CD4-positive, alpha-beta memory T cell (primary cell): ENCODE measurements around the gene ARHGEF11. TPM values are rescaled to one million over a fixed set of nuclear protein-coding genes. Genes with fewer than 3 reads are reported as not detected.
A peak's percentile ranks its signal among the peaks of the same experiment; 100 is the strongest.

Experiments
- CTCF ChIA-PET: fragments of 350-600 bp; sonication (Branson Sonifier 250); formaldehyde crosslinking; loops from one replicate; lab custom pipeline; 2021; ENCODE audit warnings: inconsistent platforms; ENCODE audit not compliant: partially characterized antibody; lab: Charles Lee
- POLR2A ChIA-PET: fragments of 350-600 bp; sonication (Branson Sonifier 250); formaldehyde crosslinking; loops from one replicate; lab custom pipeline; 2021; ENCODE audit not compliant: partially characterized antibody; lab: Charles Lee
- DNase-seq, 5 donors: peaks; one replicate each; pipeline versions ENCODE4 v3.0.0 to v3.0.0-alpha.2; 2020 to 2022; ENCODE audit warnings: mixed read lengths in 1 of 5
- H3K27ac ChIP-seq: one replicate; pipeline ENCODE4 v1.7.0; 2013; ENCODE audit warnings: low read depth, low read length
- H3K27me3 ChIP-seq: 2 replicates; pipeline ENCODE4 v1.7.0; 2013; ENCODE audit warnings: mild to moderate bottlenecking, low read length, moderate library complexity; ENCODE audit not compliant: insufficient read depth
- H3K36me3 ChIP-seq: 2 replicates; pipeline ENCODE4 v1.7.0; 2013; ENCODE audit warnings: mild to moderate bottlenecking, low read length, moderate library complexity; ENCODE audit not compliant: insufficient read depth
- H3K4me1 ChIP-seq: 2 replicates; pipeline ENCODE4 v1.7.0; 2013; ENCODE audit warnings: mild to moderate bottlenecking, low read length, moderate library complexity; ENCODE audit not compliant: insufficient read depth
- H3K4me3 ChIP-seq, 2 donors: one replicate each; pipeline ENCODE4 v1.7.0; 2013; ENCODE audit warnings: low read length in 2 of 2, mild to moderate bottlenecking in 1 of 2
- H3K9me3 ChIP-seq, 2 donors: one replicate each; pipeline ENCODE4 v1.7.0; 2013; ENCODE audit warnings: low read length in 2 of 2, control low read depth in 1 of 2; ENCODE audit not compliant: control insufficient read depth in 1 of 2
- H3K27ac Mint-ChIP-seq, 7 donors: one replicate each; pipeline ENCODE4 v1.8.0; 2020 to 2021; ENCODE audit warnings: mixed read lengths in 7 of 7, mild to moderate bottlenecking in 6 of 7, inconsistent platforms in 3 of 7, moderate library complexity in 3 of 7
- H3K27me3 Mint-ChIP-seq, 2 donors: one replicate each; pipeline ENCODE4 v1.8.0; 2020 to 2021; ENCODE audit warnings: mixed read lengths in 2 of 2
- H3K36me3 Mint-ChIP-seq, 2 donors: one replicate each; pipeline ENCODE4 v1.8.0; 2020 to 2021; ENCODE audit warnings: mixed read lengths in 2 of 2, inconsistent platforms in 1 of 2, mild to moderate bottlenecking in 1 of 2
- H3K4me1 Mint-ChIP-seq, 4 donors: one replicate each; pipeline ENCODE4 v1.8.0; 2020 to 2021; ENCODE audit warnings: mixed read lengths in 4 of 4, mild to moderate bottlenecking in 1 of 4
- H3K4me3 Mint-ChIP-seq, 8 donors: one replicate each; pipeline ENCODE4 v1.8.0; 2020 to 2021; ENCODE audit warnings: mixed read lengths in 8 of 8, mild to moderate bottlenecking in 7 of 8, moderate library complexity in 6 of 8, inconsistent platforms in 3 of 8
- H3K9me3 Mint-ChIP-seq, 8 donors: one replicate each; pipeline ENCODE4 v1.8.0; 2020 to 2021; ENCODE audit warnings: mixed read lengths in 8 of 8, mild to moderate bottlenecking in 5 of 8, inconsistent platforms in 3 of 8, moderate library complexity in 1 of 8
- intact Hi-C: fragments of 100-400 bp; cut with micrococcal nuclease; formaldehyde crosslinking; loops from one replicate; pipeline ENCODE4 v1.15.1; 2023
- polyA plus RNA-seq, 2 donors: library from polyadenylated mRNA; unstranded; fragments of 300-500 nt; fragmentation: Illumina TruSeq; gene quantifications; one replicate each; pipeline ENCODE4 v1.2.3, GENCODE V29; 2021
- total RNA-seq, 2 experiments: library from RNA; stranded (reverse); gene quantifications; one replicate each; pipeline ENCODE4 v1.2.3, GENCODE V29; 2021

The ARHGEF11 gene
- total and polyA plus RNA-seq, 4 experiments from 2014 or later: 7.9 to 24.1 (median 20.9) TPM

GRCh38 chr1:156920233-156921052 lies 125.1 kb downstream of the ARHGEF11 start, which contains the start of gene LRRC71:
Gene LRRC71 (plus strand): TSS chr1:156920632. CDS start chr1:156920804, 172 bp downstream.
- Mint-ChIP-seq H3K27me3 (peaks cover 54 to 55% of the 10 kb centered on the region in 2 donors), H3K9me3 (peaks cover 0 to 4% (median 0%) of the 10 kb centered on the region in 8 donors)
- intact Hi-C loops: no loop called here

GRCh38 chr1:156914440-156914856 lies 131.1 kb downstream of the ARHGEF11 start:
- CTCF ChIA-PET: interaction anchor here (0.9 kb wide), 1 partner anchor 14 kb away, joined by 4 read pairs; no protein-coding TSS in a partner anchor
- no peak overlapping the region for H3K27ac Mint-ChIP-seq
- Histone ChIP-seq H3K27ac (no peak overlapping the region), H3K27me3 (peaks cover 4% of the 10 kb centered on the region), H3K4me3 (no peak overlapping the region), H3K4me1 (no peaks in the 10 kb centered on the region), H3K9me3 (no peaks in the 10 kb centered on the region), H3K36me3 (no peaks in the 10 kb centered on the region)
- H3K4me1 Mint-ChIP-seq: no peaks in the 10 kb centered on the region
- H3K36me3 Mint-ChIP-seq: no peaks in the 10 kb centered on the region
- H3K4me3 Mint-ChIP-seq: no peak overlapping the region
- intact Hi-C loops: no loop called here
- DNase-seq: peak in 1 of 5 donors; percentile 10
- peaks cover 0 to 2% (median 0%) of the 10 kb centered on the region in 8 donors for H3K9me3 Mint-ChIP-seq
- peaks cover 17 to 33% of the 10 kb centered on the region in 2 donors for H3K27me3 Mint-ChIP-seq
- POLR2A ChIA-PET: no interaction called here

More at GRCh38 chr1:156920233-156921052, 125.1 kb downstream of the ARHGEF11 start, which contains the start of gene LRRC71:
- H3K4me1 Mint-ChIP-seq: peaks cover 7 to 15% (median 11%) of the 10 kb centered on the region in 4 donors
- no peak within 1 kb of the TSS for H3K27ac ChIP-seq
- ChIA-PET POLR2A (no interaction called here), CTCF (interaction anchor here (1.2 kb wide), 1 partner anchor 50 kb away, joined by 4 read pairs; no protein-coding TSS in a partner anchor)
- H3K36me3 ChIP-seq: no peaks in the 10 kb centered on the region
- H3K27me3 ChIP-seq: peaks cover 41% of the 10 kb centered on the region
- no peaks in the 10 kb centered on the region for H3K36me3 Mint-ChIP-seq
- peak within 1 kb of the TSS in 2 of 8 donors; percentile 37 to 40 for H3K4me3 Mint-ChIP-seq
- peak; percentile 39 to 49 (median 41) for DNase-seq
- no peaks in the 10 kb centered on the region for H3K9me3 ChIP-seq
- no peak within 1 kb of the TSS for H3K4me3 ChIP-seq
- H3K4me1 ChIP-seq: peaks cover 9% of the 10 kb centered on the region
- peak within 1 kb of the TSS in 2 of 7 donors; percentile 37 to 65 for H3K27ac Mint-ChIP-seq

- no peak overlapping the region for H3K4me3 ChIP-seq
- H3K4me1 Mint-ChIP-seq: no peaks in the 10 kb centered on the region
- no peak for DNase-seq
- H3K36me3 Mint-ChIP-seq: no peaks in the 10 kb centered on the region
- intact Hi-C loops: no loop called here
- no peak overlapping the region for H3K27ac ChIP-seq
- no peaks in the 10 kb centered on the region for H3K9me3 ChIP-seq
- peaks cover 0 to 2% (median 0%) of the 10 kb centered on the region in 8 donors for H3K9me3 Mint-ChIP-seq
- no peak overlapping the region for H3K4me3 Mint-ChIP-seq
- H3K36me3 ChIP-seq: no peaks in the 10 kb centered on the region
- no peak overlapping the region for H3K27ac Mint-ChIP-seq
- ChIA-PET POLR2A (no interaction called here), CTCF (interaction anchor here (0.9 to 4.7 kb wide), 3 partner anchors 14 to 59 kb away, joined by 3 to 38 read pairs (median 4); no protein-coding TSS in a partner anchor)
- H3K4me1 ChIP-seq: no peaks in the 10 kb centered on the region
- peaks cover 4% of the 10 kb centered on the region for H3K27me3 ChIP-seq
- peaks cover 17 to 30% of the 10 kb centered on the region in 2 donors for H3K27me3 Mint-ChIP-seq
Observed at GRCh38 chr1:156913809-156914387, 131.6 kb downstream of the ARHGEF11 start.

- Histone ChIP-seq H3K27me3 (peaks cover 4% of the 10 kb centered on the region), H3K4me3 (no peak overlapping the region)
Observed at GRCh38 chr1:156912861-156913808, 132.4 kb downstream of the ARHGEF11 start.

GRCh38 chr1:156912310-156912709 lies 133.2 kb downstream of the ARHGEF11 start:
- Histone ChIP-seq H3K27me3 (peaks cover 4% of the 10 kb centered on the region), H3K4me1 (no peaks in the 10 kb centered on the region), H3K9me3 (no peaks in the 10 kb centered on the region), H3K27ac (no peak overlapping the region), H3K4me3 (no peak overlapping the region), H3K36me3 (no peaks in the 10 kb centered on the region)
- H3K4me3 Mint-ChIP-seq: no peak overlapping the region
- H3K4me1 Mint-ChIP-seq: no peaks in the 10 kb centered on the region
- no peaks in the 10 kb centered on the region for H3K9me3 Mint-ChIP-seq
- intact Hi-C loops: no loop called here
- H3K36me3 Mint-ChIP-seq: no peaks in the 10 kb centered on the region
- DNase-seq: peak in 1 of 5 donors; percentile 16
- H3K27ac Mint-ChIP-seq: no peak overlapping the region
- ChIA-PET POLR2A (no interaction called here), CTCF (interaction anchor here (0.8 to 4.7 kb wide), 7 partner anchors 16 to 162 kb away, joined by 3 to 38 read pairs (median 6); no protein-coding TSS in a partner anchor)
- H3K27me3 Mint-ChIP-seq: peaks cover 9 to 24% of the 10 kb centered on the region in 2 donors

More at GRCh38 chr1:156912861-156913808, 132.4 kb downstream of the ARHGEF11 start:
- ChIA-PET CTCF (interaction anchor here (0.7 to 4.7 kb wide), 5 partner anchors 9 to 76 kb away, joined by 3 to 38 read pairs (median 6); no protein-coding TSS in a partner anchor), POLR2A (no interaction called here)
- Mint-ChIP-seq H3K9me3 (peaks cover 0 to 2% (median 0%) of the 10 kb centered on the region in 8 donors), H3K4me3 (no peak overlapping the region), H3K4me1 (no peaks in the 10 kb centered on the region), H3K36me3 (no peaks in the 10 kb centered on the region), H3K27me3 (peaks cover 12 to 27% of the 10 kb centered on the region in 2 donors), H3K27ac (no peak overlapping the region)
- no peaks in the 10 kb centered on the region for H3K36me3 ChIP-seq
- no peaks in the 10 kb centered on the region for H3K9me3 ChIP-seq
- no peaks in the 10 kb centered on the region for H3K4me1 ChIP-seq
- intact Hi-C loops: no loop called here
- no peak overlapping the region for H3K27ac ChIP-seq
- no peak for DNase-seq

- peaks cover 4% of the 10 kb centered on the region for H3K27me3 ChIP-seq
- ChIA-PET CTCF (interaction anchor here (0.8 to 4.7 kb wide), 10 partner anchors 12 to 163 kb away, joined by 3 to 38 read pairs (median 4); no protein-coding TSS in a partner anchor), POLR2A (no interaction called here)
- H3K9me3 Mint-ChIP-seq: no peaks in the 10 kb centered on the region
- peaks cover 9 to 26% of the 10 kb centered on the region in 2 donors for H3K27me3 Mint-ChIP-seq
- H3K4me1 ChIP-seq: no peaks in the 10 kb centered on the region
- H3K27ac ChIP-seq: no peak overlapping the region
- no peaks in the 10 kb centered on the region for H3K36me3 ChIP-seq
- intact Hi-C loops: no loop called here
- no peak overlapping the region for H3K4me3 Mint-ChIP-seq
- peaks cover 0 to 2% (median under 1%) of the 10 kb centered on the region in 4 donors for H3K4me1 Mint-ChIP-seq
- no peaks in the 10 kb centered on the region for H3K36me3 Mint-ChIP-seq
- no peak for DNase-seq
- no peak overlapping the region for H3K4me3 ChIP-seq
- peak overlapping the region in 1 of 7 donors; percentile 16 for H3K27ac Mint-ChIP-seq
- H3K9me3 ChIP-seq: no peaks in the 10 kb centered on the region
Observed at GRCh38 chr1:156911577-156912298, 133.8 kb downstream of the ARHGEF11 start.
